Measurements from ENCODE around the gene DDX51.

DNA sequence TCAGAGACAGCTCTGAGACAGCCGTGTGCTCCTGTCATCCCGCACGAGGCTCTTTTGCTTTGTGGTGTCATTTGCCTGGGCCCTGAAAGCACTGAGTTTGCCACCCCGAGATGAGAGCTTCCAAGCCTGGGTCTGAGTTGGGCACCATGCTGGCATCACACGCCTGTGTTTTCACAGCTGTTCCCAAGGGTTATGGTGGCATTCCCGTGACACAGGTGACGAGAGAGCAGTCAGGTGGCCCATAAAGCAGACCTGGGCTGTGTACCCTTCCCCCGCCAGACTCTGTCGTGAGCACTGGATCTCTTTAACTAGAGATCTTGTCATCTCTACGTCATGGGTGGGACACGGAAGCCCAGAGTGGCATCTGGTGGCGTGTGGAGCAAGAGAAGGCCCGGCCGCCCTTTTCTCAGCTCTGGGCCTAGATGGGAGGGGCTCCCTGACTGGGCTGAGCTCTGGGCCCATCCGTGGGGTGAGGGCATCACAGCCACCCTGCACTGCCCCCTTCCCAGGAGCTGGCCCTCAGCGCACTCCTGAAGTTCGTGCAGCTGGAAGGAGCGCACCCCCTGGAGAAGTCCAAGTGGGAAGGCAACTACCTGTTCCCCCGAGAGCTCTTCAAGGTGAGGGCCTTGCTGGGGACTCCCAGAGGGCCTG is 2.8 kb upstream of the DDX51 start:
- TF ChIP-seq, protein P1, sequence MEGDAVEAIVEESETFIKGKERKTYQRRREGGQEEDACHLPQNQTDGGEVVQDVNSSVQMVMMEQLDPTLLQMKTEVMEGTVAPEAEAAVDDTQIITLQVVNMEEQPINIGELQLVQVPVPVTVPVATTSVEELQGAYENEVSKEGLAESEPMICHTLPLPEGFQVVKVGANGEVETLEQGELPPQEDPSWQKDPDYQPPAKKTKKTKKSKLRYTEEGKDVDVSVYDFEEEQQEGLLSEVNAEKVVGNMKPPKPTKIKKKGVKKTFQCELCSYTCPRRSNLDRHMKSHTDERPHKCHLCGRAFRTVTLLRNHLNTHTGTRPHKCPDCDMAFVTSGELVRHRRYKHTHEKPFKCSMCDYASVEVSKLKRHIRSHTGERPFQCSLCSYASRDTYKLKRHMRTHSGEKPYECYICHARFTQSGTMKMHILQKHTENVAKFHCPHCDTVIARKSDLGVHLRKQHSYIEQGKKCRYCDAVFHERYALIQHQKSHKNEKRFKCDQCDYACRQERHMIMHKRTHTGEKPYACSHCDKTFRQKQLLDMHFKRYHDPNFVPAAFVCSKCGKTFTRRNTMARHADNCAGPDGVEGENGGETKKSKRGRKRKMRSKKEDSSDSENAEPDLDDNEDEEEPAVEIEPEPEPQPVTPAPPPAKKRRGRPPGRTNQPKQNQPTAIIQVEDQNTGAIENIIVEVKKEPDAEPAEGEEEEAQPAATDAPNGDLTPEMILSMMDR (IDR thresholded peaks at IDR 0.05; ENCODE audit: insufficient read depth, low read depth, low read length): no peak
- no peak for TF ChIP-seq EZH2 (IDR thresholded peaks at IDR 0.05; ENCODE audit: insufficient read depth, low read length)

Data from astrocyte (in vitro differentiated cells and primary cell).